Measurements from ENCODE around the gene DEPDC1.

DEPDC1 gene

DNA sequence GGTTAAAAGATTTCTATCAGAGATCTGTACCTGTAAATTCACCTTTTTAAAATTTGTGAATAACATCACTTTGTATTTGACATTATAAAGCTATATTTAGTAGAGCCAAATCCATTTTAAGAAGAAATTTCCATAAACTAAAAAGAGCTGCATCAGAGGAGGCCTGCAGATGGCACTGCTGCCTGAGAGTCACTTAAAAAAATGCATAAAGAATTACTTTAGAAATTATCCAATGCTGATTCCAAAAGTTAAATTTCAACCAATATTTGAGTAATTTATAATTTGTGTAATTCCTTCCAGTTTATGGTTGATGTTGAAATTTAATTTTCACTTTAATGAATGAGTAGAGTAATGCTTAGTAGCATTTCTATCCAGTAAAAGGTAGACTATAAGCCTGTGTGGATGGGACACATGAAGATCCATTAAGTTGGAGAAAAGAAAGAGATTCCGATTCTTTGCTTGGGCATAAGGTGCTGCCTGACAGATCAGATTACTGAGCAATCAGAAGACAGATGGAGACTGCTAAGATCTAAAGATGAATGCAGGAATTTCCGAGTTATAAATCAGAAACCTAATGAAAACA is 26.4 kb downstream of the DEPDC1 start:
- no peak for DNase-seq

DNA sequence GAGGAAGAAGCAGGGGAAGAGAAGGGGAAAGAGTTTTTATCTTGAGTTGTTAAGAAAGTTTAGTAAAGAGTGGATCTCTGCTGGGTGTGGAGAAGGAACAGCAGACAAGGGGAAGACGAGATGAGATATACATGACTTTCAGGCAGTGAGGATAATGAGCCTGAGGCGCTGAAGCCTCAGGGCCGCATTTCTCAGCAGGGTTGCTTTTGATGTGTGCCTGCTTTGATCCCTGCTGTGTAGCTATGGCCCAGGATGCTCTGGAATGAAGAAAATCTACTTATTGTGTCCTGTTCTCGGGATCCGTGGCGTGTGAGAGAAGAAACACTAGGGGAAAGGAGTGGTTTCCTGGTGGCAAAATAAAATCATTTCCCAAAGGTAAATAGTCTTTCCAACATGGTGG is 32.0 kb downstream of the DEPDC1 start:
- DNase-seq = no peak

DNA sequence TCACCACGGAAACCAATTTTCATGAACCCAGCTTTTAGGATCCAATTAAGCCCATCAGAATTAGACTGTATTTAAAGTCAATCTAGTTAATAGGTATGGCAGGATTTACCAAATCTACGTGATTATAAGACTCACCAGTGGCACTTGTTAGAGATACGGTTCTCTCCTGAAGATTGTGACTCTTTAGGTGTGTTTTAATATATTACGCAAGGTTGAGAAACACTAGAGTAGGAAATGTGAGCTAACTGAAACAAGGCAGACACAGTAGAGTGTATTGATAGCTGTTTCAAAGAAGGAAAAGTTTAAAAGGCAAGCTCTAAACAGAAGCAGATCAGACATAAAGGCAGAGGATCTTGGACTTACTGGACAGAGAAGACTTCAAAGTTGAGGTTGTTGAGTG is 35.9 kb downstream of the DEPDC1 start:
- DNase-seq = no peak

DNA sequence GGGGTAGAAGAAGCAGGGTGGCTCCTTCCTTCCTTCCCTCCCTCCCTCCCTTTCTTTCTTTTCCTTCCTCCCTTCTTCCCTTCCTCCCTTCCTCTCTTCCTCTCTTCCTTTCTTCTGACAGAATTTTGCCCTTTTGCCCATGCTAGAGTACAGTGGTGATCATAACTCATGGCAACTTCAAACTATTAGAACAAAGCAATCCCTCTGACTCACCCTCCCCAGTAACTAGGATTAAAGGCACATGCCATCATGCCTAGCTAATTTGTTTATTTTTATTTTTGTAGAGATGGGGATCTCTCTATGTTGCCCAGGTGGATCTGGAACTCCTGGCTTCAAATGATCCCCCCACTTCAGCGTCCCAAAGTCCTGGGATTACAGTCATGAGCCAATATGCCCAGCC is 37.1 kb downstream of the DEPDC1 start:
- DNase-seq = no peak

DNA sequence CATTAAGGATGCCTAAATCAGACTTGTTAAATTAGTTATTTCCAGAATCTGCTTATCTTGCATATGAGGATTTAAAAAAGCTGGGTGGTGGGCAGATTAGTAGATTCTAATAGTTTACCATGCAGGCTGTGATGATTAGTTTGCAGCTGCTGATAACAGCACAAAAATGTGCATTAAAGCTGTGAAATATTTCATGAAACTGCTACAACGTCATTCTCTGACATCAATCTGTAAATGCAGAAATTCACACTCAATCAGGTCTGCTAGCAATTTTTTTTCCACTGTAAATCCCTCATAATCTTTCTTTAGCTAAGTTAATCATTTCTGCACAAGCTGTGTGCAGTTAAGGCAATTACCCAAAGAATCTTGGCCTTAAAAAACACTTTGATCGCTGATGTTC is 37.8 kb downstream of the DEPDC1 start:
- no peak for DNase-seq

DNA sequence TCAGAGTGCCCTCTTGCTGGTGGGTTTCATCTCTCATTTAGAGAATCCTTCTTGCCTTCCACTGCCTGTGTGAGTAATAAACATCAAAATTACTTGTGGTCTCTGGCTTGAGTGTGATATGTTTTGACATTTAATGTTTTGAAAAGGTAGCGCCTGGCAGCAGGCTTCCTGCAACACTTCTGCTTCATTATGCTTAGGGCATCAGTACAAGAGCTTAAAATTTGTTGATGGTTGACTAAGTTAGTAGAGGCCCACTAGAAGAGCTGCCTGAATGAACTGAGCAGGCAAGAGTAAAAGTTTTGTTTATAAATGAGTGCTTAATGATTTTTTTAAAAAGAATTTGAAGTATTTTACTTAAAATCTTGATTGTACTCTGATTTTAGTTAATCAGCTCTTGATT is 40.7 kb downstream of the DEPDC1 start:
- DNase-seq = no peak

DNA sequence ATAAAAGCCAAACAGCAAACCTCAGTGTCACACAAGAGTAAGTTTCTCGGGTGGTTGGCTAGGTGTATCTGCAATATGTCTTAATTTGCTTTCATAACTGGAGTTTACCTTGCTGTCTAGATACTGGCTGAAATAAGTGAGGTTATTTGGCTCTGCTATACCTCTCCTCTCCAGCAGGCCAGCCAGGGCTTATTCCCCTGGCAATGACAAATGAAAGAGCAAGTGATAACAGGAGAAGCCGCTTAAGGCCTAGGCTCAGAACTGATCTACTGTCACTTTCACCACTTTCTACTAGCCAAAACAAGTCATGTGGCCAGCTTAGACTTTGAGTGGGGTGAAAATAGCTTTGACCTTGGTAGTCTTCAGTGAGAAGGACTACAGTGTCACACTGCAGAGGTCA is 42.3 kb downstream of the DEPDC1 start:
- DNase-seq = no peak

DNA sequence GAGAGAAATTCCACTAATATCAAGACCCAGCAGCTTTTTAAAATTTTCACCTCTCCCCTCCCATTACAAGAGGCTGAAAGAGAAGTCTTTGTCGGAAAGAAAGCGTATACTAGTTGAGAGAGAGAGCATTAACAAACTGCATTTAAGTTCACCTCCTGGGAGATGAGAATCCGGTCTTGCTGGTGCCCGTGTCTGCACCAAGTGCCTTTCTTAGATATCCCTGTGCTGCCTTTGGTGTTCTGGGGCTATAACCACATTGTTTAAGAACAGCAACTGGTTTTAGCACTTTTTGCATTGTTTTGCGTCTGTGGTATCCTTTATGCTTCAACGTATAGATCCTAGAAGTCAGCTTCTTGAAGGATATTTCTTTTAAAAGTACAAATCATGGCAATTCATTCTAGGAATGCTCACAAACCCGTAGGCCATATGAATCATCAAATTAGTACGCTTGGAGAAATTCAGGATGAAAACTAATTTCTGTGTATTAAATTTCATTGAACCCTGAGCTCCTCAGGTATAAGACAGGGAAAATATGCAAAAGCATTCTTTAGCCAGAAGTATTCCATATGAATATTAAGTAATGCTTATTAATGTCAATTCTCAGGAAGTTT is 43.7 kb downstream of the DEPDC1 start:
- DNase-seq = no peak

DNA sequence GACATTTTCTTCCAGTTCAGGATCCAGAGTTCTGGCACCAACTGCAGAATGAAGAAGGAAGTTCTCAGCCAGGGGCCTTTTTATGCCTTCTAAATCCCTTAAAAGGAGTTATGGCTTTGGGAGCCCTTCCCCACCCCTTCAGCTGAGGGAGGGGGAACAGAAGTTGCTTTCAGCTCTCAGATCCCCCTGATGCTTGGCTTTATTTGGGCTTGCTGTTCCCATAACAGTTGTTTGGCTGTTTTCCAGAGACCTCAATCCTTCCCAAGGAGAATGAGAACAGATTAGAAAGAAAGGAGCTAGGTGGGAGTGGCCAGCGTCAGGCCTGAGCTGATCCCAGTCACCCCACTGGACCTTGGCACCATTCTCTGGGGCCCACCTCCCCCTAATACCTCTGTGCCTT is 47.0 kb downstream of the DEPDC1 start, which contains the start of gene RPE65:
RPE65 (minus strand) TSS at position 54 of the 400 bp plus-strand sequence; CDS start at position 5, 49 bp downstream.
- DNase-seq = no peak

DNA sequence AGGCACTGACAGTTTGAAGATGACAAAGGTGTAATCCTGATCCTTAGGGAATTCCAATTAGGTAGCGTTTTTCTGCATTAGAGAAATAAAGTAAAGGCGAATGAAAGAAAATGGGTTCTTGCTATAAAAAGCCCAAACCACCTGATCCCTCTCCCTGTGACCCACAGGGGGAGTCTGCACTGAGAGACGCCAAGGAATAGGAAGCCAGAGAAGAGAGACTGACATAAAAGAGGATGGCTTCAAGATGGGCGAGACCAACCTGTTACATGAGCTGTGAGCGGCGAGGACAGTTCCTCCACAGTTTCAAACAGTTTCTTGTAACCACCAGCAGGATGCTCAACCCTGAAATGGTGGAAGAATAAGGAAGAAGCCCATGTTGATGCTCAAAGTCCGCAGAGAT is 48.5 kb downstream of the DEPDC1 start:
- DNase-seq = no peak

DNA sequence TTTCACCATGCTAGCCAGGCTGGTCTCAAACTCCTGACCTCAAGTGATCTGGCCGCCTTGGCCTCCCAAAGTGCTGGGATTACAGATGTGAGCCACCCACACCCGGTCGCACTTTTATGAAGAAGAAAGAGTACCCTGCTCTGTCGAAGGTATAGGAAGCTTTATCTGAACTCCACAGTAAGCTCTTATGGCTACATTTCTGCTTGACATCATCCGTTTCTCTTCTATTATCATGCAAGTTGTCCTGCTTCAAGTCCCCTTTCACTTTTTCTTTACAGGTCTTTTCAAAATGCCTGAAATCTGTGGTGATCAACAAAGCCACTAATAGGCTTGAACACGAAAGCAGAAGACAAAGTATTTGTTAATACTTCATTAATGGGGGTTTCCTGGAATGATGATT is 51.2 kb downstream of the DEPDC1 start:
- no peak for DNase-seq

DNA sequence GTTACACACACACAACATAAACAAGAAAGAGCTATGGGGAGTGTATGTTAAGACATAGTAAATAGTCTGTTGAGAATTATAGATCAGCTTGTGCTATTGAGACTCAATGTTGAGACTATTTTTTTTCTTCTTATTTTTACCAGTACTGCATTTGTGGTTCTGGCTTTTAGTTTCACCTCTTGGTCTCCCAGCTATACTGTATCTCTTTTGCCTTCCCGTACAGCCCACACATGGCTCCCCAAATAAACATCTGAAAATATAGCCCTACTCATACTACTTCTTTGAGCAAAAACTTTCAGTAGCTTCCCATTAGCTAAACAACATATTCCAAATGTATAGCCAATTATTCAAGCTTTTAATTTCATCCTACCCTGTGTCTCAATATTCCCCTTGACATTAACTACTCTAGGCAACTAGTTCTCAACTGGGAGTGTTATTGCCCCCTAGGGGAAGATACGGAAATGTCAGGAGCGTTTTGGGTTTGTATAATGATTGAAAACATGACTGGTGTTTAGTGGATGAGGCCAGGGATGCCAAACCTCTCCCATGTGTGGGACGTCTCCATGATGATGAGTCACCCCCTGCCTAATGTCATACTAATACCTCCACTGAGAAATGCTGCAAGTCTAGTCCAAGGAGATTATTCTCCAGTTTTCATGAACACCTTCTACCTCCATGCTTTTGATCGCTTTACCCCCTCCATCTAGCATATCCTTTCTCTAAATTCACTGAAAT is 53.9 kb downstream of the DEPDC1 start:
- DNase-seq = no peak

DNA sequence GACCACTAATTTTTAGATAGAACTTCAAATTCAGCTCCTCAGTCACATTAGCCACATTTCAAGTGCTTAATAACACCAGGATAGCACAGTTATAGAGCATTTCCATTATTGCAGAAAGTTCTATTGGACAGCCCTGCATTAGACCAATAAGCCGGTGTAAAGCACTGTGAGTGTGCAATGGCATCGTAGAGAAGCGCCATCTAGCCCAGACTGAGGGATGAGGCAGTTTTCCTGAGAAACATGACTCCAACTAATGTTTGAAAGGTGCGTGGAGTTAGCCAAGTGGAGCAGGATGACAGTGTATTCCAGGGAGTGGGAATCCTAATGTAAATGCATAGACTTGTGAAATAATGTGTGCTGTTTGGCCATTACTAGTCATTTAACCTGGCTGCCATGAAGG is 54.9 kb downstream of the DEPDC1 start:
- DNase-seq = no peak

DNA sequence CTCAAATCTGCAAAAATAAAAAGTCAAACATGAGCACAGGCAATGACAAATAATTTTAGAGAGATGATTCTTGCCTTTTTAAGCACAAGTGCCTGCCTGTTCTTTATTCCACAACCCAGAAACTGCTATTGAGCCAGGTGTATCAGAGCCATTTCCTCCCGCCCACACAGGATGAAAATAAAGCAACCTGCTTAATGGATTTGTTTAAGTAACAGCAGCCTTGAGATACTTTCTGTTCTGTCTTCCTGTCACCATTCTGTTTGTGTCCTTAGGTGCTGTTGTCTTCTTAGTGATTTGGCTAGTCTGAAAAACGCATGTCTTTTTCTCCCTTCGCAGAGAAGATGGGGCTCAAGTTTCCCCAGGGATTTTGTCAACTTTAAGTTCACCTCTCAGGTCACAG is 58.6 kb downstream of the DEPDC1 start:
- no peak for DNase-seq

DNA sequence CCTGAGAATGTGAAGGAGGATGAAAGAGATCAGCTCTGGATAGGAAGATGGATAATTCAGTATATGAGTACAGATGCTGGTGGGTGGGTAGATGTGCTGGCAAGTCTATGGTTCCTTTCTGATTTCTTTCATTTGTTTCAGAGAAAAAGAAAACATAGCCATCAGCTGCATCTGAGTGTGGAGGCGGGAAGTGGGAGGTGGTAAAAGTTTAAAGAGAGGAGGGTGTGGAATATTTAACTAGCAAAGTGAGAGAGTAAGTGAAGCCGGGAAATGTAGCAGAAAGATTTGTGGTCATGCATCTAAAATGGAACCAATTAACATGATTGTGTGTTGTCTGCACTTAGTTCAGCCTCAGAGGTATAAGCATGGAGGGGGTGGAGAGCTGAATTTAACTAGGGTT is 63.5 kb downstream of the DEPDC1 start:
- DNase-seq = no peak

DNA sequence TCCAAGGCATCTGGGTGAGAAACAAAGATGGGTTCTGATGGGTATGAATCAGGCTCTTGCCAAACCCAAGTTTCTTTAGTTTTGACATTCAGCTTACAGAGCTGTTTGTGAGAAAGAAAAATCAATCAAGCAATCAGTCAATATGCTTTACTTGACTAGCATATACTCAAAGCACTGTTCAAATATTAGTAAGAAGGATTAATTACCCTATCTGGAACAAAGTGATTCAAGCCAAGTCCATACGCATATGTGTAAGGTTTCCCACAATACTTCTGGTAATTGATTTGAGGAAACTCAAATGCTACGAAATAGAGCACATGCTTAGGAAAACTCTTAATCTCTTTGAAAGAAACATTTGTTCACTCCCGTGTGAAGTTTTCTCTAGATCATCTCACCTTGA is 65.8 kb downstream of the DEPDC1 start:
- DNase-seq = no peak

DNA sequence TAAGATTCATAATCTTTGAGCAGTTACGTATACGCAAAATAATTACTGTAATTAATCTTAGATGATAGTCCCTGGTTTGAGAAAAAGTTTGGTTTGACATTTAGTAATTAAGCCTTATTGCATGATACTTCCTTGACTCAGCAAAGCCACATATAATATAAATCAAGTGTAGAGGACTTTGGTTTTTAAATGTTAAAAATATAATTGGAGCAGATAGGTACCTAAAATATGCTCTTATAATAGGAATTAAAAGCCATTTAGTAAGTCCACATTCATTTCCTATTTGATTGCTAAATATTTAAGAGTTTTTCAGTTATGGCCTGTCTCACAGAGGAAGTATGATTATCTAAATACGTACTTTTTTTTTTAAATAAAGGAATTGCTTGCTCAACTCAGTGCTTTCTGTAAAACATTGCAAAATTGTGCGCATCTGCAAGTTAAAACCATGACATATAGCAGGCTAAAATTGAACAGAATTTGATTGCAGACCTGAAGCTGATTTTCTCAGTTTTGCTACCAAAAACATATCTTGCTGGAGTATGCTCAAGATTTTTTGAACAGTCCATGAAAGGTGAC is 67.6 kb downstream of the DEPDC1 start:
- DNase-seq = no peak

DNA sequence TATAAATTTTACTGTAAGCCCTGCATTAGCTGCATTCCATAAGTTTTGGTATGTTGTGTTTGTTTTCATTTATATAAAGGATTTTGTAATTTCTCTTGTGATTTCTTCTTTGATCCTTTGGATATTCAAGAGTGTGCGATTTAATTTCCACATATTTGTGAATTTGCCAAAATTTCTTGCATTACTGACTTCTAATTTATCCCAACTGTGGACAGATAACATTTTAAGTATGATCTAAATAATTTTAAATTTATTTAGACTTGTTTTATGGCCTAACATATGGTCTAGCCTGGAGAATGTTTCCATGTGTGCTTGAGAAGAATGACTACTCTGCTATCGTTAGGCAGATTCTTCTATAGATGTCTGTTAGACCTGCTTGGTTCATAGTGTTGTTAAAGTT is 70.3 kb downstream of the DEPDC1 start:
- no peak for DNase-seq
